ENCODE results near the gene FIBIN. TPM values are rescaled to one million over a fixed set of nuclear protein-coding genes. Genes with fewer than 3 reads are reported as not detected.

FIBIN gene
- total RNA-seq, 1 experiment from 2014 or later: not detected

DNA sequence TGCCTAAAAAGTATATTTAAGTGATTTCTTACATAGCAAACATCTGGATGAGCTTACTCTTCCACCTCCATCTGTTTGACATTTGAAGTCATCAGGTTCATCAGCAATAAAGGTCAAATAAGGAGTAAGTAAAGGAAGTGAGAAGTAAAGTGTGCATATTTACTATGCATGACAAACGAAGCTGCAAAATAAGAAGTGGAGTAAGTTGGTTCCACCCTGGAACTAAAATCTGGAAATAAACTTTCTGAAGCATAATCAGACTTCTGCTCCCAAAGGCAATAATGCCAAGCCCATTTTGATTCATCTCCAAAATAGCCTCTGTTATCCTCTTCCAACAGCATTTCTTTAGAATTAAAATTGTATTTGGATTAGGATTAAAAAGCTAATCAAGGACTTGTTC lies 8.4 kb upstream of the FIBIN start:
- intact Hi-C loops (cut with micrococcal nuclease): no loop called here
- no peaks in the 10 kb centered on the region for H3K4me1 ChIP-seq (ENCODE audit: control insufficient read depth in 1 of 2, insufficient read depth in 2 of 2, low read length in 2 of 2)
- BruUV-seq (replicated peaks): no TSS peak

DNA sequence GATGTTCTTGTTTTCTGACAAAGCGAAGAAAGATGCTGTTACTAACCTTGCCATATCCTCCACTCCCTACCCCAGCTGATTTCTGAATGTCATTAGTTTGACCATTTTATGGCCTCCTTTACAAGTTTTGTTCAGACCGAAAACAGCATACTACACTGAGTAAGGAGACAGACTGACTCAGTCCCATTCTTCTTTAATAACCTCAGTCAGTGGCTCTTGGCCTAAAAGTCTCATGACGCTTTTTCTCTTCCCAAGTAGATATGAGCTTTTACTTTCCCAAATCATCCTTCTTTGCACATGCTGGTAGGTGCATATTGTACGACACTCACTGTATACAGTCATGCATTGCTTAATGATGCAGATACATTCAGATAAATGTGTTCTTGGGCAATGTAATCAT lies 8.0 kb upstream of the FIBIN start:
- no peaks in the 10 kb centered on the region for H3K27me3 ChIP-seq (ENCODE audit: insufficient read depth, low read length)
- H3K4me3 ChIP-seq (replicated peaks in 1 of 2; ENCODE audit: low read depth in 1 of 2, low read length in 2 of 2): no peak overlapping the region
- no TSS peak for BruUV-seq (replicated peaks)
- DNase-seq (ENCODE audit: low read depth, low spot score): no peak
- no peak overlapping the region for H3K4me2 ChIP-seq (ENCODE audit: low read length)
- H3K27ac ChIP-seq (ENCODE audit: low read depth, low read length): no peak overlapping the region
- ATAC-seq: no peak
- ChIA-PET POLR2A (no interaction called here), RAD21 (ENCODE audit: low non-redundant PET in 1 of 2, low total read pairs in 2 of 2, uncharacterized antibody in 2 of 2, unreplicated experiment in 2 of 2) (no interaction called here), CTCF (no interaction called here)
- no peaks in the 10 kb centered on the region for H3K36me3 ChIP-seq (ENCODE audit: control insufficient read depth in 1 of 2, insufficient read depth in 2 of 2, low read length in 2 of 2)
- no peaks in the 10 kb centered on the region for H3K9me3 ChIP-seq (ENCODE audit: control insufficient read depth in 1 of 2, insufficient read depth in 1 of 2, low read depth in 1 of 2, low read length in 2 of 2)
- no peak overlapping the region for H3K9ac ChIP-seq (ENCODE audit: low read length)
- no peaks in the 10 kb centered on the region for H3K79me2 ChIP-seq (ENCODE audit: insufficient read depth, low read length)
- no peaks in the 10 kb centered on the region for H3K4me1 ChIP-seq (ENCODE audit: control insufficient read depth in 1 of 2, insufficient read depth in 2 of 2, low read length in 2 of 2)
- intact Hi-C loops (cut with micrococcal nuclease): no loop called here
- H4K20me1 ChIP-seq (ENCODE audit: insufficient read depth): no peaks in the 10 kb centered on the region
- H2AFZ ChIP-seq (ENCODE audit: low read depth, low read length, poor library complexity, severe bottlenecking): no peak overlapping the region
- H3K9me2 ChIP-seq (ENCODE audit: insufficient read depth): no peaks in the 10 kb centered on the region
- no peak for TF ChIP-seq EGR1 (IDR thresholded peaks at IDR 0.05; ENCODE audit: low read depth)
- no peak for TF ChIP-seq FOSL1 (IDR thresholded peaks at IDR 0.05; ENCODE audit: low read depth)
- no peak for TF ChIP-seq POLR2AphosphoS5 (IDR thresholded peaks at IDR 0.05; ENCODE audit: low read depth, low read length)
- TF ChIP-seq POLR2A (IDR thresholded peaks at IDR 0.05; ENCODE audit: borderline replicate concordance, extremely low read depth, insufficient read depth, insufficient read length): no peak
- TF ChIP-seq EZH2phosphoT487 (IDR thresholded peaks at IDR 0.05; ENCODE audit: borderline replicate concordance): no peak
- TF ChIP-seq, protein P1, sequence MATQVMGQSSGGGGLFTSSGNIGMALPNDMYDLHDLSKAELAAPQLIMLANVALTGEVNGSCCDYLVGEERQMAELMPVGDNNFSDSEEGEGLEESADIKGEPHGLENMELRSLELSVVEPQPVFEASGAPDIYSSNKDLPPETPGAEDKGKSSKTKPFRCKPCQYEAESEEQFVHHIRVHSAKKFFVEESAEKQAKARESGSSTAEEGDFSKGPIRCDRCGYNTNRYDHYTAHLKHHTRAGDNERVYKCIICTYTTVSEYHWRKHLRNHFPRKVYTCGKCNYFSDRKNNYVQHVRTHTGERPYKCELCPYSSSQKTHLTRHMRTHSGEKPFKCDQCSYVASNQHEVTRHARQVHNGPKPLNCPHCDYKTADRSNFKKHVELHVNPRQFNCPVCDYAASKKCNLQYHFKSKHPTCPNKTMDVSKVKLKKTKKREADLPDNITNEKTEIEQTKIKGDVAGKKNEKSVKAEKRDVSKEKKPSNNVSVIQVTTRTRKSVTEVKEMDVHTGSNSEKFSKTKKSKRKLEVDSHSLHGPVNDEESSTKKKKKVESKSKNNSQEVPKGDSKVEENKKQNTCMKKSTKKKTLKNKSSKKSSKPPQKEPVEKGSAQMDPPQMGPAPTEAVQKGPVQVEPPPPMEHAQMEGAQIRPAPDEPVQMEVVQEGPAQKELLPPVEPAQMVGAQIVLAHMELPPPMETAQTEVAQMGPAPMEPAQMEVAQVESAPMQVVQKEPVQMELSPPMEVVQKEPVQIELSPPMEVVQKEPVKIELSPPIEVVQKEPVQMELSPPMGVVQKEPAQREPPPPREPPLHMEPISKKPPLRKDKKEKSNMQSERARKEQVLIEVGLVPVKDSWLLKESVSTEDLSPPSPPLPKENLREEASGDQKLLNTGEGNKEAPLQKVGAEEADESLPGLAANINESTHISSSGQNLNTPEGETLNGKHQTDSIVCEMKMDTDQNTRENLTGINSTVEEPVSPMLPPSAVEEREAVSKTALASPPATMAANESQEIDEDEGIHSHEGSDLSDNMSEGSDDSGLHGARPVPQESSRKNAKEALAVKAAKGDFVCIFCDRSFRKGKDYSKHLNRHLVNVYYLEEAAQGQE (IDR thresholded peaks at IDR 0.05; ENCODE audit: low read depth): no peak
- TF ChIP-seq SIN3A (IDR thresholded peaks at IDR 0.05; ENCODE audit: low read depth): no peak
- no peak for TF ChIP-seq YY1 (IDR thresholded peaks at IDR 0.05; ENCODE audit: extremely low read depth, insufficient replicate concordance, low read depth, low read length)
- TF ChIP-seq CEBPB (IDR thresholded peaks at IDR 0.05; ENCODE audit: low read depth): no peak
- TF ChIP-seq, protein P2, sequence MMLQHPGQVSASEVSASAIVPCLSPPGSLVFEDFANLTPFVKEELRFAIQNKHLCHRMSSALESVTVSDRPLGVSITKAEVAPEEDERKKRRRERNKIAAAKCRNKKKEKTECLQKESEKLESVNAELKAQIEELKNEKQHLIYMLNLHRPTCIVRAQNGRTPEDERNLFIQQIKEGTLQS (IDR thresholded peaks at IDR 0.05): no peak
- TF ChIP-seq, protein P3, sequence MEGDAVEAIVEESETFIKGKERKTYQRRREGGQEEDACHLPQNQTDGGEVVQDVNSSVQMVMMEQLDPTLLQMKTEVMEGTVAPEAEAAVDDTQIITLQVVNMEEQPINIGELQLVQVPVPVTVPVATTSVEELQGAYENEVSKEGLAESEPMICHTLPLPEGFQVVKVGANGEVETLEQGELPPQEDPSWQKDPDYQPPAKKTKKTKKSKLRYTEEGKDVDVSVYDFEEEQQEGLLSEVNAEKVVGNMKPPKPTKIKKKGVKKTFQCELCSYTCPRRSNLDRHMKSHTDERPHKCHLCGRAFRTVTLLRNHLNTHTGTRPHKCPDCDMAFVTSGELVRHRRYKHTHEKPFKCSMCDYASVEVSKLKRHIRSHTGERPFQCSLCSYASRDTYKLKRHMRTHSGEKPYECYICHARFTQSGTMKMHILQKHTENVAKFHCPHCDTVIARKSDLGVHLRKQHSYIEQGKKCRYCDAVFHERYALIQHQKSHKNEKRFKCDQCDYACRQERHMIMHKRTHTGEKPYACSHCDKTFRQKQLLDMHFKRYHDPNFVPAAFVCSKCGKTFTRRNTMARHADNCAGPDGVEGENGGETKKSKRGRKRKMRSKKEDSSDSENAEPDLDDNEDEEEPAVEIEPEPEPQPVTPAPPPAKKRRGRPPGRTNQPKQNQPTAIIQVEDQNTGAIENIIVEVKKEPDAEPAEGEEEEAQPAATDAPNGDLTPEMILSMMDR (IDR thresholded peaks at IDR 0.05 in 2 of 3, conservative IDR thresholded peaks at IDR 0.05 in 1 of 3; ENCODE audit: borderline replicate concordance in 1 of 3, insufficient read depth in 1 of 3, low read depth in 2 of 3, low read length in 2 of 3): no peak
- no peak for TF ChIP-seq TCF7L2 (IDR thresholded peaks at IDR 0.05; ENCODE audit: borderline replicate concordance, extremely low read depth, insufficient read depth, insufficient read length)
- no peak for TF ChIP-seq SP1 (IDR thresholded peaks at IDR 0.05; ENCODE audit: low read depth)
- TF ChIP-seq ZNF274 (IDR thresholded peaks at IDR 0.05; ENCODE audit: low read depth, low read length): no peak
- TF ChIP-seq SRF (IDR thresholded peaks at IDR 0.05; ENCODE audit: low read depth): no peak

More for the DNA sequence above, 8.4 kb upstream of the FIBIN start:
- ChIA-PET RAD21 (ENCODE audit: low non-redundant PET in 1 of 2, low total read pairs in 2 of 2, uncharacterized antibody in 2 of 2, unreplicated experiment in 2 of 2) (no interaction called here), POLR2A (no interaction called here), CTCF (no interaction called here)
- ATAC-seq (no peak), DNase-seq (ENCODE audit: low read depth, low spot score) (no peak)
- Histone ChIP-seq H3K4me3 (replicated peaks in 1 of 2; ENCODE audit: low read depth in 1 of 2, low read length in 2 of 2) (no peak overlapping the region), H4K20me1 (ENCODE audit: insufficient read depth) (no peaks in the 10 kb centered on the region), H3K27me3 (ENCODE audit: insufficient read depth, low read length) (no peaks in the 10 kb centered on the region), H3K9ac (ENCODE audit: low read length) (no peak overlapping the region), H3K9me2 (ENCODE audit: insufficient read depth) (no peaks in the 10 kb centered on the region), H3K9me3 (ENCODE audit: control insufficient read depth in 1 of 2, insufficient read depth in 1 of 2, low read depth in 1 of 2, low read length in 2 of 2) (no peaks in the 10 kb centered on the region), H3K36me3 (ENCODE audit: control insufficient read depth in 1 of 2, insufficient read depth in 2 of 2, low read length in 2 of 2) (no peaks in the 10 kb centered on the region), H2AFZ (ENCODE audit: low read depth, low read length, poor library complexity, severe bottlenecking) (no peak overlapping the region), H3K4me2 (ENCODE audit: low read length) (no peak overlapping the region), H3K27ac (ENCODE audit: low read depth, low read length) (no peak overlapping the region), H3K79me2 (ENCODE audit: insufficient read depth, low read length) (no peaks in the 10 kb centered on the region)
- TF ChIP-seq CEBPB (IDR thresholded peaks at IDR 0.05; ENCODE audit: low read depth) (no peak), ZNF274 (IDR thresholded peaks at IDR 0.05; ENCODE audit: low read depth, low read length) (no peak)
- TF ChIP-seq, protein P4, sequence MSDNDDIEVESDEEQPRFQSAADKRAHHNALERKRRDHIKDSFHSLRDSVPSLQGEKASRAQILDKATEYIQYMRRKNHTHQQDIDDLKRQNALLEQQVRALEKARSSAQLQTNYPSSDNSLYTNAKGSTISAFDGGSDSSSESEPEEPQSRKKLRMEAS (IDR thresholded peaks at IDR 0.05): no peak
